ENCODE results near the gene ALCAM. TPM values are rescaled to one million over a fixed set of nuclear protein-coding genes. Genes with fewer than 3 reads are reported as not detected.

Gene ALCAM
- total RNA-seq, 2 donors from 2014 or later = 3.3 to 16.5 TPM

DNA sequence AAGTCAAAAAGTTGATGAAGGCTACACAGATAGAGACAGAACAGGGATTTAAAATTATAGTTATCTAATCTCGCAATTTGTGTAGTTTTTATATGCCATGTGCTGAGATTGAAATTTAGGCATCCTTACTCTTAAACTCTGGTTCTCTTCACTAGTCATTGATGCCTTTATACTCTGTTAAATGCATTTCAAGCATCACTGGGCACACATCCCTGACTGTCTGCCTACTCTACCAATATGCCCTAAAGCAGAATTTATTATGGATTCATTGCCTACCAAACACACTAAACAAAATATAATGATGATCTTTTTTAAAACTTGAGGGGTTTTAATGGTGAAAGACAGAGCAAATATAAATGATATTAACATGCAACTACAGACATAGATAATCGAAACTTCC is 10.3 kb upstream of the ALCAM start:
- no peak for DNase-seq (ENCODE audit: low spot score)
- TF ChIP-seq, protein P1, sequence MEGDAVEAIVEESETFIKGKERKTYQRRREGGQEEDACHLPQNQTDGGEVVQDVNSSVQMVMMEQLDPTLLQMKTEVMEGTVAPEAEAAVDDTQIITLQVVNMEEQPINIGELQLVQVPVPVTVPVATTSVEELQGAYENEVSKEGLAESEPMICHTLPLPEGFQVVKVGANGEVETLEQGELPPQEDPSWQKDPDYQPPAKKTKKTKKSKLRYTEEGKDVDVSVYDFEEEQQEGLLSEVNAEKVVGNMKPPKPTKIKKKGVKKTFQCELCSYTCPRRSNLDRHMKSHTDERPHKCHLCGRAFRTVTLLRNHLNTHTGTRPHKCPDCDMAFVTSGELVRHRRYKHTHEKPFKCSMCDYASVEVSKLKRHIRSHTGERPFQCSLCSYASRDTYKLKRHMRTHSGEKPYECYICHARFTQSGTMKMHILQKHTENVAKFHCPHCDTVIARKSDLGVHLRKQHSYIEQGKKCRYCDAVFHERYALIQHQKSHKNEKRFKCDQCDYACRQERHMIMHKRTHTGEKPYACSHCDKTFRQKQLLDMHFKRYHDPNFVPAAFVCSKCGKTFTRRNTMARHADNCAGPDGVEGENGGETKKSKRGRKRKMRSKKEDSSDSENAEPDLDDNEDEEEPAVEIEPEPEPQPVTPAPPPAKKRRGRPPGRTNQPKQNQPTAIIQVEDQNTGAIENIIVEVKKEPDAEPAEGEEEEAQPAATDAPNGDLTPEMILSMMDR (IDR thresholded peaks at IDR 0.05) = no peak
- H3K4me1 ChIP-seq = no peaks in the 10 kb centered on the region
- no peak overlapping the region for H3K27ac ChIP-seq
- H3K27me3 ChIP-seq = no peaks in the 10 kb centered on the region
- no peaks in the 10 kb centered on the region for H3K9me3 ChIP-seq
- no peak overlapping the region for H3K4me3 ChIP-seq
- no peaks in the 10 kb centered on the region for H3K36me3 ChIP-seq

DNA sequence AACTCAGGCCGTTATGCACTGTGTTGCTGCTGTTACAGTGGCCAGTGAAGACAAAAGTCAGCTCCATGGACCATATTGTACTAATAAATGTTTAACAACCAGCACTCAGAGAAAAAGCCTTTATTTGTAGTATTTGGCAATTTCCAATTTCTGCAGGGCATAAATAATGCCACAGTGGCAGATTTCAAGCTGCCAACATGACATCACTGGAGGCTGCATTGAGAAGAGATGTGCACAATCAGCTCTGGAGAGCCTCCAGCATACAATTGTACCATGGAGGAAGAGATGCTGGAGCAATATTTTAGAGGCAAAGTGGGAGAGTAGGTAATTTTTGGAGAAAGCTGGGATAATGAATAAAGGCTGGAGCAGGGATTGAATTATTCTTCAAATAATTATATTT is 9.7 kb upstream of the ALCAM start:
- Histone ChIP-seq H3K36me3 (no peaks in the 10 kb centered on the region), H3K27ac (no peak overlapping the region), H3K27me3 (no peaks in the 10 kb centered on the region), H3K9me3 (no peaks in the 10 kb centered on the region), H3K4me1 (no peaks in the 10 kb centered on the region), H3K4me3 (no peak overlapping the region)
- TF ChIP-seq, protein P1 (IDR thresholded peaks at IDR 0.05) = no peak
- DNase-seq (ENCODE audit: low spot score) = no peak

DNA sequence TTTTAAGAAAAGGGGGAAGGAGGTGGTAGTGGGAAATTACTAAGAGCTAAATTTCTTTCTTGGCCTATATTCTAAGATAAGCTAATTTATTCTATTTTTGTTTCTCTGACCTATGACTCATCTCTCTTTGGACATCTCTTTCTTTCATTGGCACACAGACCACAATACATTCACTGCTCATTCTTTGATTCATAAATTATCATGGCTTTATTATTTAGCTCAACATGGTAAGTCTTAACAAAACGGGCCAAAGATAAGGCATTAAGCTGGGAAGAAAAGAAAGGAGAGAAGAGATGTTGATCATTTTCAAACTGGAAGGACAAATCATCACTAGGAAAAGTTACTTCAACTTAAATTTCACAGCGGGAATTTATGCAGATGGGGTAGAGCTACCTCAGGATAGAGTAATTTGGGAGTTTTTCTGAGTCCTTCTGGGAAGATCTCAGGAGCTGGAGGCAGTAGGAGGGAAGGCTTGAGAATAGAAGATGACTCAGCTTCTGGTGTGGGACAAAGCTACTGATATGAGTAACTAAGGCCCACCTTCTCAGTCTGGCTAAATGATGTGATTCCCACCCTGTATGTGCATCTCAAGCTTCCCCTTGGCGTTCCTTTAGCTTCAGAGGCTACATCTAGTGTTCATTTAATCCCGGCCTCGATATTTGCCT is 7.5 kb upstream of the ALCAM start:
- no peak overlapping the region for H3K4me3 ChIP-seq
- TF ChIP-seq, protein P1 (IDR thresholded peaks at IDR 0.05) = no peak
- H3K36me3 ChIP-seq = no peaks in the 10 kb centered on the region
- no peaks in the 10 kb centered on the region for H3K9me3 ChIP-seq
- H3K27ac ChIP-seq = no peak overlapping the region
- no peak for DNase-seq (ENCODE audit: low spot score)
- H3K4me1 ChIP-seq = no peaks in the 10 kb centered on the region
- H3K27me3 ChIP-seq = no peaks in the 10 kb centered on the region

DNA sequence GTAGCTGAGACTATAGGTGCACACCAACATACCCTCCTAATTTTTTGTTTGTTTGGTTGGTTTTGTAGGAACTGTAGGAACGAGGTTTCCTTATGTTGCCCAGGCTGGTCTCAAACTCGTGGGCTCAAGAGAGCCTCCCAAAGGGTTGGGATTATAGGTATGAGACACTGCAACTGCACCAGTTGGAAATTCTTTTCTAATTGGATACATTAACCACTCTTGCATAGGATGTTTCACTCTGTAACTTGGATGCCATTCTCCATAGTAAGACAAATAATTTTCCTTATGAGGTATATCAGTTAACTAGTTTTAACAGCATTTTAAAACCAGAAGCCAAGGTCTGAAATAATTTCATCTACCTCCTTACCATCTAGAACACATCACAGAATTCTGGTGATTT is 6.7 kb upstream of the ALCAM start:
- H3K36me3 ChIP-seq = no peaks in the 10 kb centered on the region
- H3K27me3 ChIP-seq = no peaks in the 10 kb centered on the region
- DNase-seq (ENCODE audit: low spot score) = no peak
- H3K27ac ChIP-seq = no peak overlapping the region
- no peak overlapping the region for H3K4me3 ChIP-seq
- H3K4me1 ChIP-seq = no peaks in the 10 kb centered on the region
- H3K9me3 ChIP-seq = no peaks in the 10 kb centered on the region
- TF ChIP-seq, protein P1 (IDR thresholded peaks at IDR 0.05) = no peak

DNA sequence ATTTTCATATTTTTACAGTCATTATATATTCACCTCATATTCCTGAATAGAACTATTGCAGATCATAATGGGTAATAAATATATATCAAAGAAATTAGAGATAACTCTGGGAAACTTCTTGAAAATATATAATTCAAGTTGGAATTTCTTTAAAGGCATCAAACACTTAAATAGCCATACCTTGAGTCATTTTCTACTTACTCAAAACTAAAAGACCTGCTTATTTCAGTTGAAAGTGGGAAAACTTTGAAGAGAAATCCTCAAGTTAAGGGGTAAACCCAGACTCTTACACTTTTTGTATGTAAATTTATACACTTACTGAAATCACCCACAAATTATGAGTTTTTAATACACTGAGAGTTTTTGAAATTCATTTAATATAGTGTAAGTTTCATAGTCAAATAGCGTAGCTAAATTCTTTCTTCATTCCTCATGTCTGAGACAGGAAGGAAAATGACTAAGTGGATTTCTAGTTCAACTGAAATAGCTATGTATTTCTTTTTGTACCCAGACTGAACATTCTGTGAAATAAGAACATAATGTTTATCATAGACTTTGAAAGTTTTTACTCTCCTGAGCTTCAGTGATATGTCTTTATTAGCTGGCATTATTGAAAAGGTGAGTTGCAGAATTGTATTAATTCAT is 4.6 kb upstream of the ALCAM start:
- Histone ChIP-seq H3K27ac (no peak overlapping the region), H3K4me3 (no peak overlapping the region), H3K9me3 (no peaks in the 10 kb centered on the region), H3K36me3 (no peaks in the 10 kb centered on the region), H3K4me1 (peaks cover 0 to 15% of the 10 kb centered on the region in 2 donors), H3K27me3 (no peaks in the 10 kb centered on the region)
- TF ChIP-seq, protein P1 (IDR thresholded peaks at IDR 0.05) = no peak
- no peak for DNase-seq (ENCODE audit: low spot score)
